Mesodermal cell (in vitro differentiated cells): ENCODE measurements around the gene NYAP1.
"Not testable (repeated sequence)": the region's sequence is repeated elsewhere in the genome, so short reads cannot be mapped to it uniquely, and the experiment has no call there.

ENCODE experiments used
- H3K27ac ChIP-seq: 2 replicates; pipeline ENCODE4 v1.7.0; 2013; ENCODE audit warnings: mild to moderate bottlenecking, low read depth, low read length, moderate library complexity; ENCODE audit not compliant: severe bottlenecking
- H3K36me3 ChIP-seq: 2 replicates; pipeline ENCODE4 v1.7.1; 2013; ENCODE audit warnings: mild to moderate bottlenecking, low read length, moderate library complexity; ENCODE audit not compliant: control insufficient read depth, insufficient read depth
- H3K4me1 ChIP-seq: one replicate; pipeline ENCODE4 v1.7.1; 2013; ENCODE audit warnings: mild to moderate bottlenecking, low read length; ENCODE audit not compliant: insufficient read depth, control insufficient read depth, poor library complexity, severe bottlenecking
- H3K4me3 ChIP-seq: 2 replicates; pipeline ENCODE4 v1.7.0; 2013; ENCODE audit warnings: low read length, control low read depth, mild to moderate bottlenecking; ENCODE audit not compliant: insufficient read depth, poor library complexity, severe bottlenecking; ENCODE audit errors: extremely low read depth
- H3K9me3 ChIP-seq: 2 replicates; pipeline ENCODE4 v1.7.1; 2013; ENCODE audit warnings: mild to moderate bottlenecking, low read length, moderate library complexity; ENCODE audit not compliant: control insufficient read depth
- WGBS, 2 experiments: methylation state at CpG; one replicate each; pipeline ENCODE4 v1.1.5; 2013; ENCODE audit warnings: missing lambda C conversion rate in 2 of 2; ENCODE audit not compliant: insufficient coverage in 2 of 2; 5-methylcytosine and 5-hydroxymethylcytosine counted together

Gene NYAP1

DNA sequence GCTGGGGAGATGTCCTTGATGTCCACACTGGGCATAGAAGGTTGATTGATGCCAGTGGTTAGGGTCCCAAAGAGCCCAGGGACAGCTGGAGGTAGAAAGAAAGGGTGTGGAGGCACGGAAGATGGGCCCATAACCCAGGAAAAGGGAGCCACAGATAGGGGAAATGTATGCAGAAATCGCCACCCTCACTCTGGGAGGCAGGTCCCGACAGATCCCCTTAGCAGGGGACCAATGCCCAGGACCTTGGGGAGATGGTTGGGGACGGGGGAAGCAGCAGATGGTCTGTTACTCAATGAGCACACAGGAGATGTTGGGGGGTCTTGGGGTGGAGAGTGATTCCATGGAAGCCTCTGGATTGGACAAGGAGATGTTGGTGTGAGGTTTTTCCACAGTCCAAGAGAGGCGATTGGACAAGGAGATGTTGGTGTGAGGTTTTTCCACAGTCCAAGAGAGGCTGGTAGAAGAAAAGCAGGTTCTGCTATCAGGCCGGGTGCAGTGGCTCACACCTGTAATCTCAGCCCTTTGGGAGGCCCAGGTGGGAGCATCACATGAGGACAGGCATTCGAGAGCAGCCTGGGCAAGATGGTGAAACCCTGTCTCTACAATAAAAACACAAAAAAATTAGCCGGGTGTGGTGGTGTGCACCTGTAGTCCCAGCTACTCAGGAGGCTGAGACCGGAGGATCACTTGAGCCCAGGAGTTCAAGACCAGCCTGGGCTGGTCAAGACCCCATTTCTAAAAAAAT, 40.5 kb upstream of the NYAP1 start:
- H3K4me1 ChIP-seq: peaks cover 4% of the 10 kb centered on the region
- H3K27ac ChIP-seq: no peak overlapping the region
- 94 to 99% methylated on average over 7 to 9 of the region's 9 CpGs for WGBS, 2 experiments
- no peaks in the 10 kb centered on the region for H3K36me3 ChIP-seq
- no peaks in the 10 kb centered on the region for H3K9me3 ChIP-seq
- H3K4me3 ChIP-seq: no peak overlapping the region

DNA sequence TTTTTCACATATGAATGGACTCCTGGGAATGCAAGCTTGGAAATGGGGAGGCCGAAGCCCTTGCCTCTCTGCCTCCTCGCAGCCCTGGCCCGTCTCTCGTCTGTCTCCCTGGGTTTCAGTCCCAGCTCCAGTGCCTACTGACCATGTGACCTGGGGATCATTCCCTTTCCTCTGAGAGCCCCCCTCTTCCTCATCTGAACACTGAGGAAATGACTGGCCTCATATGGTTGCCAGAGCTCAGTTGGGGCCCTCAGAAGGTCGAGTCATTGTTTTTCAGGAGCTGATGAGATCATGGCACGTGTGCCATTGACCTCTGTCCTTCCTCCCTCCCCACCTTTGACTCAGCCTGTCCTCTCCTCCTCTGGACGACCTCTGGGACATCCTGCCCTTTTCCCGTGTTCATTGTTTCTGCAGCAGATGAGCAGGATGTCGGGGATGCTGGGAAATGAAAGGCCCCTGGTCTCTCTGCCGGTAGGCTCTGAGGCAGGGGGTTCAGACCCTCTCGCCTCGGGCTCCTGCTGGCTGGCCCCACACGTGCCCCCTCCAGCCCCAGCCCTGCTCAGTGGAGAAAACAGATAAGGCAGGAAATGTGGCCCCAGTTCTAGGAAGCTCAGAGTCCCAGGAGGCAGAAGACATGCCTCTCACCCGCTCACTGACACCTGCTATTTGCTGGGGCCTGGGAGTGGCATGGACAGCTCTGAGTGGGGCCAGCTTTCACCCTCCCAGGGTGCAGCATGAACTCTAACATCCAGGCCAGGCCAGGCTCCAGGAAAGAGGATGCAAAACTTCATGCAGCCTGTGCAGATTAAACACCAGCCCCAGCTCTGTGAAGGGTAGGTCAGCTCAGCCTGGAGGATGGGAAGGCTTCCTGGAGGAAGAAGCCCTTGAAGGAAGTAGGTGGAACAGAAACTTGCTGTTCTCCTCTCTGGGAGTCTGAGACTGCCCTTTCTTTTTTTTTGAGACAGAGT, 39.1 kb upstream of the NYAP1 start:
- no peaks in the 10 kb centered on the region for H3K36me3 ChIP-seq
- H3K9me3 ChIP-seq: no peaks in the 10 kb centered on the region
- H3K4me3 ChIP-seq: no peak overlapping the region
- H3K27ac ChIP-seq: peak overlapping the region; percentile 76
- WGBS, 2 experiments: 64 to 67% methylated on average over 11 to 14 of the region's 14 CpGs
- H3K4me1 ChIP-seq: peaks cover 4% of the 10 kb centered on the region

DNA sequence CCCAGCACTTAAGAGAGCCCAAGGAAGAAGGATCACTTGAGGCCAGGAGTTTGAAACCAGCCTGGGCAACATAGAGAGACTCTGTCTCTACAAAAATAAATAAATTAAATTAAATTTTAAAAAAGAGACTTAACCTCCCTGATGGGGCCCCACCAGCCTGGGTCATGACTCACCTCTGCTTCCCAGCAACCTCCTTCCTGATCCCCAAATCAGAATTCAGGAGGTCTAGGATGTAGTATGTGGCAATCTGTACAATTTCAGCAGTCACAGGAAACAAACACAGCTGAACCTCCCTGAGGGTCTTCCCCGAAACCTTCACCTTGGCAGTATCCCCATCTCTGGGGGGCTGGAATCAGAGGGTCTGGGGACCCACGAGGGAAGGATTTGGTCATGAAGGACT, 37.7 kb upstream of the NYAP1 start:
- H3K27ac ChIP-seq: no peak overlapping the region
- 100% methylated on average over 1 to 2 of the region's 2 CpGs for WGBS, 2 experiments
- no peak overlapping the region for H3K4me3 ChIP-seq
- no peaks in the 10 kb centered on the region for H3K36me3 ChIP-seq
- peaks cover 4% of the 10 kb centered on the region for H3K4me1 ChIP-seq
- no peaks in the 10 kb centered on the region for H3K9me3 ChIP-seq

DNA sequence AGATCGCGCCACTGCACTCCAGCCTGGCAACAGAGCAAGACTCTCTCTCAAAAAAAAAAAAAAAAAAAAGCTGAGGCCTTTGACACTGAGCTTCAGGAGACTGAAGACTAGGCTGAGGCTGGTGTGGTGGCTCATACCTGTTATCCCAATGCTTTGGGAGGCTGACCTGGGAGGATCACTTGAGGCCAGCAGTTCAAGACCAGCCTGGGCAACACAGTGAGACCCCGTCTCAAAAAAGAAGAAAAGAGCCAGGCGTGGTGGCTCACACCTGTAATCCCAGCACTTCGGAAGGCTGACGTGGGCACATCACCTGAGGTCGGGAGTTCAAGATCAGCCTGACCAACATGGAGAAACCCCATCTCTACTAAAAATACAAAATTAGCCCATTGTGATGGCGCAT, 36.4 kb upstream of the NYAP1 start:
- not testable (repeated sequence) for H3K36me3 ChIP-seq, H3K4me1 ChIP-seq, H3K27ac ChIP-seq, H3K9me3 ChIP-seq, H3K4me3 ChIP-seq
- WGBS, 2 experiments: 75 to 89% methylated on average over 3 of the region's 8 CpGs

DNA sequence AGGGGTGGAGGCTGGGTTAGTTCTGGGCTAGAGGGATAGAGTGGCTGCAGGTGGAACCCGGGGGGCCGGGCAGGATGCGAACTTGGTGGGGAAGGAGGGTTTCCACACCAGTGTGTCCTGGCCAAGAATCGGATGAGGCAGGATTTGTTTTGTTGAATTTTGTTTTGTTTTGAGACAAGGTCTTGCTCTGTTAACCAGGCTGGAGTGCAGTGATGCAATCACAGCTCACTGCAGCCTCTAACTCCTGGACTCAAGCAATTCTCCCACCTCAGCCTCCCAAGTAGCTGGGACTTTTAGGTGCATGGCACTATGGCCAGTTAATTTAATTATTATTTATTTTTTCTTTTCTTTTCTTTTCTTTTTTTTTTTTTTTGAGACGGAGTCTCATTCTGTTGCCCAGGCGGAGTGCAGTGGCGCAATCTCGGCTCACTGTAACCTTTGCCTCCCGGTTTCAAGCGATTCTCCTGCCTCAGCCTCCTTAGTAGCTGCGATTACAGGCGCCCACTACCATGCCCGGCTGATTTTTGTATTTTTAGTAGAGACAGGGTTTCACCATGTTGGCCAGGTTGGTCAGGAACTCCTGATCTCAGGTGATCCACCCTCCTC, 34.4 kb upstream of the NYAP1 start:
- no peaks in the 10 kb centered on the region for H3K36me3 ChIP-seq
- no peak overlapping the region for H3K4me3 ChIP-seq
- 91 to 96% methylated on average over 8 to 11 of the region's 13 CpGs for WGBS, 2 experiments
- H3K4me1 ChIP-seq: peaks cover 4% of the 10 kb centered on the region
- no peaks in the 10 kb centered on the region for H3K9me3 ChIP-seq
- no peak overlapping the region for H3K27ac ChIP-seq

DNA sequence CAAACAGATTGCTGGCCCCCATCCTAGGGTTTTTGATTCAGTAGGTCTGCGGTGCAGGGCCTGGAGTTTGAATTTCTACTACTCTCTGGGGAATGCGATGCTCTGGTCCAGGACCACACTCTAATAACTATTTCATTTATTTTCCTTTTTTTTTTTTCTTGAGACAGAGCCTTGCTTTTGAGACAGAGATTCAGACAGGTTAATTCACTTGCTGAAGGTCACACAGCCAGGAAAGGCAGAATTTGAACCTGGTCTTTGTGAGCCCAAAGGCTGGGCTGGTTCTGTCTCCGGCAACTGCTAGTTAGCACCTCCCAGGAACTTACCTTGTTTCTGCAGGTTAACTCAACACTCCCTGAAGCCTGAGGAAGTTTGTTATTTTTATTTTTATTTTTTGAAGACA, 31.2 kb upstream of the NYAP1 start:
- WGBS, 2 experiments: 73 to 90% methylated on average over 2 of the region's 3 CpGs
- no peaks in the 10 kb centered on the region for H3K36me3 ChIP-seq
- no peak overlapping the region for H3K4me3 ChIP-seq
- no peak overlapping the region for H3K27ac ChIP-seq
- H3K9me3 ChIP-seq: no peaks in the 10 kb centered on the region
- H3K4me1 ChIP-seq: peaks cover 2% of the 10 kb centered on the region

DNA sequence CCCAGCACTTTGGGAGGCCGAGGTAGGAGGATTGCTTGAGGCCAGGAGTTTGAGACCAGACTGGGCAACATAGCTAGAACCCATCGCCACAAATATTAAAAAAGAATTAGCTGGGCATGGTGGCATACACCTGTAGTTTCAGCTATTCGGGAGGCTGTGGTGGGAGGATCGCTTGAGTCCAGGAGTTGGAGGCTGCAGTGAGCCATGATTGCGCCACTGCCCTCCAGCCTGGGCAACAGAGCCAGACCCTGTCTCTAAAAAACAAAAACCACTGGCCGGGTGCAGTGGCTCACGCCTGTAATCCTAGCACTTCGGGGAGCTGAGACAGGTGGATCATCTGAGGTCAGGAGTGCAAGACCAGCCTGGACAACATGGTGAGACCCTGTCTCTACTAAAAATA, 29.9 kb upstream of the NYAP1 start:
- H3K4me1 ChIP-seq, H3K4me3 ChIP-seq, H3K27ac ChIP-seq, H3K36me3 ChIP-seq, H3K9me3 ChIP-seq: not testable (repeated sequence)
- 93 to 94% methylated on average over 6 to 7 of the region's 8 CpGs for WGBS, 2 experiments

DNA sequence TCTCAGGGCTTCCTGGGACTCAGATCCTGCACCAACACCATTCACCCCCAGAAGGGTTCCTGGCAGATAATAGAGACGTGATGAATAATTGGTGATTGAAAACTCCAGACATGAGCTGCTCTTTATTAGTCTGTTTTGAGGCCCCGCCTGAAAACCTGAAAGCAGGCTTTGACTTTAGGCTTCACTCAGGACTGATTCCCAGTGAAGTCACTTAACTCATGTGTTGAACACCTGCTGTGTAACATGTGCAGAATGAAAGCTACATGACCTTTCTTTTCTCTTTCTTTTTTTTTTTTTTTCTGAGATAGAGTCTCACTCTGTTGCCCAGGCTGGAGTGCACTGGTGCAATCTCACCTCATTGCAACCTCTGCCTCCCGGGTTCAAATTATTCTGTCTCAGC, 28.5 kb upstream of the NYAP1 start:
- Histone ChIP-seq H3K27ac (no peak overlapping the region), H3K9me3 (no peaks in the 10 kb centered on the region), H3K4me3 (no peak overlapping the region), H3K4me1 (peaks cover 2% of the 10 kb centered on the region), H3K36me3 (peaks cover 1% of the 10 kb centered on the region)
- WGBS, 2 experiments: 78 to 100% methylated on average over 1 to 2 of the region's 3 CpGs

DNA sequence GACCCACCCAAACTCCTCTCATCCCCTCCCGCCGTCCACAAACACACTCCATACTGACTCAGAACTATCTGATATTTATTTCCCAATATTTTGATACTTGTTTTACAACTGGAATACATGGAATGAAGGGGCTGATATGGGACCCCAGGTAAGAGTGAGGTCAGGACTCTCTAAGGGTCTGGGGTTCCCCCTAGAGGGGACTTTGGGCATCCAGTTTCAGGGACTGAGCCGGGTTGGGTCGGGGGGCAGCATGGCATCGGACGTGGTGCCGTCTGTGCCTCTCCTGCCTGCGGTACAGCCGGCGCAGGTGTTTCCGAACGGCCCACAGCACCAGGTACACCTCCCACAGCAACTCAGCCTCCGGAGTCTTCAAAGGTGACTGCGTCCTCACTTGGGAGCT, 27.2 kb upstream of the NYAP1 start:
- no peak overlapping the region for H3K4me3 ChIP-seq
- H3K9me3 ChIP-seq: no peaks in the 10 kb centered on the region
- H3K36me3 ChIP-seq: peaks cover 7% of the 10 kb centered on the region
- WGBS, 2 experiments: 88 to 99% methylated on average over 9 to 12 of the region's 14 CpGs
- no peak overlapping the region for H3K27ac ChIP-seq
- peaks cover 2% of the 10 kb centered on the region for H3K4me1 ChIP-seq

DNA sequence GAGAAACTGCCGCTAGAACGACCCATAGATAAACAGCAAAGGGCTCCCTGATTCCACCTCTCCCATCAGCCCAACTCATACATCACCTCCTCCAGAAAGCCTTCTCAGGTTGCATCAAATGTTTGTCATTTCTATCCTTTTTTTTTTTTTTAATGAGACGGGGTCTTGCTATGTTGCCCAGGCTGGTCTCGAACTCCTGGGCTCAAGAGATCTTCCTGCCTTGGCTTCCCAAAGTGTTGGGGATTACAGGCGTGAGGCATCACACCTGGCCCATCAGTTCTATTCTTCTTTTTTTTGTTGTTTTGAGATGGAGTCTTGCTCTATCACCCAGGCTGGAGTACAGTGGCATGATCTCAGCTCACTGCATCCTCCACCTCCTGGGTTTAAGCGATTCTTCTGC, 26.7 kb upstream of the NYAP1 start:
- Histone ChIP-seq H3K4me3 (no peak overlapping the region), H3K9me3 (no peaks in the 10 kb centered on the region), H3K4me1 (peaks cover 2% of the 10 kb centered on the region), H3K27ac (no peak overlapping the region), H3K36me3 (peaks cover 9% of the 10 kb centered on the region)
- WGBS, 2 experiments: 80 to 100% methylated on average over 3 to 4 of the region's 6 CpGs
